K562 (cell line): ENCODE results near the gene WFIKKN1. TPM values are rescaled to one million over a fixed set of nuclear protein-coding genes. Genes with fewer than 3 reads are reported as not detected.

Experiments
- BMI1 ChIP-seq: fragments of 150-350 bp; IDR thresholded peaks from 2 replicates; pipeline ENCODE4 v1.6.1; 2014; ENCODE audit warnings: low read length
- CTBP1 ChIP-seq: fragments of 450-650 bp; IDR thresholded peaks from 2 replicates; pipeline ENCODE4 v1.6.1; 2016; ENCODE audit warnings: borderline replicate concordance
- E2F6 ChIP-seq, 2 experiments: IDR thresholded peaks; 2 replicates each; pipeline ENCODE4 v1.6.1; 2011; ENCODE audit warnings: borderline replicate concordance in 1 of 2, control low read depth in 1 of 2, low read depth in 1 of 2, low read length in 1 of 2, mild to moderate bottlenecking in 1 of 2, mixed read lengths in 1 of 2, moderate library complexity in 1 of 2; ENCODE audit not compliant: insufficient read depth in 1 of 2, insufficient read length in 1 of 2, poor library complexity in 1 of 2, severe bottlenecking in 1 of 2; ENCODE audit errors: extremely low read depth in 1 of 2
- EP300 ChIP-seq: IDR thresholded peaks from 2 replicates; pipeline ENCODE4 v1.6.1; 2012; ENCODE audit warnings: low read length, improper control_type of control experiment
- ETS1 ChIP-seq: conservative IDR thresholded peaks from 2 replicates; pipeline ENCODE4 v1.6.1; 2011; ENCODE audit warnings: low read depth, mild to moderate bottlenecking, low read length; ENCODE audit not compliant: control insufficient read depth
- EZH2 ChIP-seq: IDR thresholded peaks from 2 replicates; pipeline ENCODE4 v1.6.1; 2012; ENCODE audit warnings: low read depth, mild to moderate bottlenecking, inconsistent platforms, low read length, borderline replicate concordance
- HMG20A ChIP-seq: fragments of 450-650 bp; formaldehyde crosslinking; conservative IDR thresholded peaks from 2 replicates; pipeline ENCODE4 v1.4.0; 2020; ENCODE audit warnings: mild to moderate bottlenecking, mixed read lengths
- L3MBTL2 ChIP-seq: fragments of 450-650 bp; IDR thresholded peaks from 2 replicates; pipeline ENCODE4 v1.6.1; 2016; ENCODE audit warnings: mild to moderate bottlenecking, moderate library complexity
- MAFK ChIP-seq: IDR thresholded peaks from 2 replicates; pipeline ENCODE4 v1.6.1; 2011; ENCODE audit warnings: low read length, improper control_type of control experiment
- PBX2 ChIP-seq, 2 experiments: IDR thresholded peaks in 1 of 2; conservative IDR thresholded peaks in 1 of 2; 2 replicates each; pipeline ENCODE4 v1.6.1; 2016; ENCODE audit warnings: low read depth in 2 of 2, mild to moderate bottlenecking in 1 of 2, missing compliant biosample characterization in 1 of 2, missing genetic modification characterization in 1 of 2, moderate library complexity in 1 of 2
- POLR2A ChIP-seq: fragments of 450-650 bp; conservative IDR thresholded peaks from 2 replicates; pipeline ENCODE4 v1.6.1; 2016
- POLR2AphosphoS5 ChIP-seq: IDR thresholded peaks from 2 replicates; pipeline ENCODE4 v1.6.1; 2011; ENCODE audit warnings: mild to moderate bottlenecking, low read depth, low read length, moderate library complexity; ENCODE audit not compliant: control insufficient read depth, insufficient read depth
- RB1 ChIP-seq: fragments of 450-650 bp; IDR thresholded peaks from 2 replicates; pipeline ENCODE4 v1.6.1; 2017; ENCODE audit warnings: low read depth, mild to moderate bottlenecking
- SAP30 ChIP-seq: fragments of 200-600 bp; sonication (generic); IDR thresholded peaks from 2 replicates; pipeline ENCODE4 v1.6.1; 2012; ENCODE audit warnings: borderline replicate concordance, low read depth, mild to moderate bottlenecking, moderate library complexity, low read length, control low read depth, inconsistent platforms; ENCODE audit not compliant: insufficient read depth, poor library complexity, severe bottlenecking
- TAF9B ChIP-seq: fragments of 450-650 bp; IDR thresholded peaks from 2 replicates; pipeline ENCODE4 v1.6.1; 2018; ENCODE audit warnings: mild to moderate bottlenecking; ENCODE audit not compliant: partially characterized antibody
- TFAM ChIP-seq: fragments of 250-450 bp; sonication (Bioruptor Pico); conservative IDR thresholded peaks from 2 replicates; pipeline ENCODE4 v1.5.0; 2021; ENCODE audit warnings: mild to moderate bottlenecking, moderate library complexity
- ZBTB49 ChIP-seq: sonication (generic); formaldehyde crosslinking; IDR thresholded peaks from 2 replicates; pipeline ENCODE4 v1.8.0; 2022; ENCODE audit warnings: missing genetic modification reagents, mild to moderate bottlenecking, borderline replicate concordance
- ZNF3 ChIP-seq: fragments of 250-450 bp; sonication (Bioruptor Pico); IDR thresholded peaks from 2 replicates; pipeline ENCODE4 v1.5.0; 2021; ENCODE audit warnings: mild to moderate bottlenecking, moderate library complexity
- polyA plus RNA-seq, 8 experiments: library from polyadenylated mRNA; depleted of rRNA in 4 of 8; stranded (reverse) in 5 of 8; unstranded in 3 of 8; fragments of >200 nt; fragmentation: Nextera tagmentation in 2 of 8; fragmentation: Illumina TruSeq in 1 of 8; extraction: Ambion mirVana in 2 of 8; extraction: Trizol in 1 of 8; gene quantifications; 2 replicates each; pipeline versions ENCODE4 v1.2.1 to v1.2.3, GENCODE V29; 2011 to 2014; ENCODE audit warnings: inconsistent platforms in 1 of 8, missing spikeins in 1 of 8
- total RNA-seq, 7 experiments: library from RNA; depleted of rRNA in 6 of 7; stranded (reverse); fragments of >200 nt in 6 of 7; fragmentation: Illumina TruSeq in 2 of 7; extraction: Trizol in 2 of 7; gene quantifications; 2 replicates each; pipeline versions ENCODE4 v1.2.1 to v1.2.3, GENCODE V29; 2011 to 2021; ENCODE audit warnings: low replicate concordance in 1 of 7

Gene WFIKKN1
- total and polyA plus RNA-seq, 9 of the 15 experiments (the other 6 are each of a cell fraction or from before 2014, with no cell fraction given), result 0.14 to 1.1 (median 0.50) TPM; not detected in 4

- peak; percentile 58 for TF ChIP-seq SAP30
- no peak for TF ChIP-seq RB1
- TF ChIP-seq L3MBTL2, result peak; percentile 33; the same call in 1 of the 2 replicates
- TF ChIP-seq EP300, result no peak
- TF ChIP-seq HMG20A, result no peak
- TF ChIP-seq TFAM (CRISPR knock-in tag), result no peak
- TF ChIP-seq TAF9B, result no peak
- no peak for TF ChIP-seq PBX2 (CRISPR knock-in tag; IDR thresholded peaks at IDR 0.05; ENCODE audit: low read depth)
- no peak for TF ChIP-seq PBX2 (tag; conservative IDR thresholded peaks at IDR 0.05; ENCODE audit: low read depth)
- 0 out of 2 replicates have a peak, but pooled peaks have one; percentile 5 for TF ChIP-seq CTBP1
- no peak for TF ChIP-seq EZH2
- peak; percentile 83 for TF ChIP-seq POLR2A
- TF ChIP-seq BMI1, result no peak
- TF ChIP-seq MAFK, result no peak
- TF ChIP-seq POLR2AphosphoS5, result peak; percentile 37; the same call in 1 of the 2 replicates
- 0 out of 2 replicates have a peak, but pooled peaks have one; percentile 30 for TF ChIP-seq ETS1
- TF ChIP-seq ZNF3 (CRISPR knock-in tag), result no peak
- TF ChIP-seq ZBTB49, result no peak
- peak; percentile 27 to 56 for TF ChIP-seq E2F6 (IDR thresholded peaks at IDR 0.05; ENCODE audit: borderline replicate concordance in 1 of 2, extremely low read depth in 1 of 2, insufficient read depth in 1 of 2, insufficient read length in 1 of 2, low read depth in 1 of 2, low read length in 1 of 2, poor library complexity in 1 of 2, severe bottlenecking in 1 of 2)
These were observed 48.4 kb downstream of the WFIKKN1 start (continued) for GRCh38 chr16:678858-679813.
